NCI-H1092 treated with DMSO at 0.1 percent for 48 hours (cell line): ENCODE measurements around the gene BNIPL.

ENCODE experiments used
- DNase-seq: peaks from one replicate; lab custom pipeline; 2025; lab: John Stamatoyannopoulos, UW

Gene BNIPL

DNA sequence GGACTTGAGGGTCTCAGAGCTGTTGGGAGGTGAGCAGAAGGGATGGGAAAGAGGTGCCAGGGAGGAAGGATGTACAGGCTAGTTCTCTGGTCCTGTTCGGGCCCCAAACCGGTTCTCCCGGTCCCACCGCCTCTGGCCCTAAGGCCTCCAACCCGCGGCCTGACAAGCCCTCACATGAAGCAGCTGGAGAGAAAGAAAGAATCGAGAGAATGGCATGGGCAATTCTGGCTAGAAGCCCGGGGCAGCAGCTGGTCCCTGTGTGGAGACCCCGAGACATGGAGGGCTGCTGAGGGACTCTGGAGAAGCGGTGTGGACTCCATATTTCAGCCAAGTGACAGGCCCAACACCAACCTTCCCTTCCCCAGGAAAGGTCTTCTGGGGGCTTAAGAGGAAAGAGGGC, 22.3 kb downstream of the BNIPL start:
- DNase-seq = peak; percentile 71

- DNase-seq = peak; percentile 86
Measured at GRCh38 chr1:151059109-151060006, 23.0 kb downstream of the BNIPL start, which contains the start of gene CDC42SE1. Gene CDC42SE1, minus strand, starts transcription at chr1:151059622. Its CDS starts 3,892 bp downstream, at chr1:151055730.

- DNase-seq = peak; percentile 83
Measured at GRCh38 chr1:151060007-151060656, 23.7 kb downstream of the BNIPL start, which contains the start of gene MLLT11. Gene MLLT11, plus strand, starts transcription at chr1:151060397. Its CDS starts 6,828 bp downstream, at chr1:151067225.

DNA sequence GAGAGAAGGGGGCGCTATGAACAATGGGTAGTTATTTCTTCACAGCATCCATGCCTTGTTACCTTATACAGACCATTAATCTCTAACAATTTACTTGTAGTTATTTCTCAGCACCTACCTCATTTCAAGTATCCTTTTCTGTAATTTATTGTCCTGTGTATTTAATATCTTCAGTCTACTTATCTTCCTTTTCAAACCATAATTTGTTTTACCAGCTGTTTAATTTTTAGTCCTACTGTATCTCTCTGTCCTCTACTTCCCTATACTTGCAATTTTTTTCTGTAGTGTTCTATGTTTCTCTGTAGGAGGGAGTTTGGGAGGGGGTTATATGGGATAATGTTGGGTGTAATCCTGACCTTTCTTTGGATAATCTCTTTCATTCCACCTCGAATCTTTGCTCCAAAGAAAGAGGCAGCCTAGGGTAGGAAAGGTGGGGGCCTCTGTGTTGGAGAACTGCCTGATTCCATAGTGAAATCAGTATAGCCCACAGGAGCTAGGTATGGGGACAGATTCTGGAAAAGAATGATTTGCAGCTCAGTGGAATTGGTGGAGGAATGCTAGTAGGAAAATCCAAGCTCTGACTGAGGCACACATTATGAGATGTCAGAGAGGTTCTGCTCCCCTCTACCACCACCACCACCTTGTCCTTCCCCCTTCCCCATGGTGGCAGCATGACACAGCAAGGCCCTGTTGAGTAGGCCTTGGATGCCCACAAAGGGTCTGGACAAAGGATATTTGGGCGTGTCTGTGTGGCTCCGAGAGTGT, 24.5 kb downstream of the BNIPL start:
- DNase-seq = peak; percentile 71

DNA sequence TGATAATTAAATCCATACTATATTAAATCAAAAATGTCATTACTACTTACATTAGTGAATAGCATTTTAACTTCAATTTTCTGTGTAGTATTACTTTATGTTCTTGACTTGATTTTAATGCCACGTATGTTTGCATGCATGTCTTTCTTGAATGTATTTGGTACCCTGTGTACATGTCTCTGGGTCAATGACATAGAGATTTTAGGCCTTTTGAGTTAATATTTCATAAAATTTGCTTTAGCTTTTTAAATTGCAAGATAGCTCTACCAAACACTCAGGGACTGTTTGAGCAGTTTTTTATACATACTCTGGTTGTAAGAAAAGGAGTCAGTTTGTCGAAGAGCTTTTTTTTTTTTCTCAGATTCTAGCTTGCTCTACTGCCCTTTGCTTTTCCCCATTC, 25.3 kb downstream of the BNIPL start:
- no peak for DNase-seq

GRCh38 chr1:151062741-151063371, 26.5 kb downstream of the BNIPL start:
- DNase-seq = no peak

- no peak for DNase-seq
Measured at GRCh38 chr1:151065089-151065645, 28.8 kb downstream of the BNIPL start.

GRCh38 chr1:151067185-151067584, 30.8 kb downstream of the BNIPL start:
- no peak for DNase-seq

DNA sequence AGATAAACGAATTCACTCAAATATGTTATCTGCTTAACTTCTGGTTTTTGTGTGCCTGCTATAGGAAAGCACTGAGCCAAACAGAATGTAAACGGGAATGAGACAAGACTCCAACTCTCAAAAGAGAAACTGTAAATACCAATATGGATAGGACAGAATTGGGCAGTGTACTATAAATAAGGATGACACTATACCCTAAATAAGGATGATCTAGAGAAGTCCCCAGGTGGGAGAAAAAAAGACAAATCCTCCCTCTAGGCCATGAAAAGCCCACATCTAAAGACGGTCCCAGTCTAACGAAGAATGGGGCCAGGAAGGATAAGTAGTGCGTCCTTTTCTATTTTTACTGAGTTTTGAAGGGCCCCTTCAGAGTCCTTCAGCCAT, 32.7 kb downstream of the BNIPL start:
- DNase-seq = no peak

DNA sequence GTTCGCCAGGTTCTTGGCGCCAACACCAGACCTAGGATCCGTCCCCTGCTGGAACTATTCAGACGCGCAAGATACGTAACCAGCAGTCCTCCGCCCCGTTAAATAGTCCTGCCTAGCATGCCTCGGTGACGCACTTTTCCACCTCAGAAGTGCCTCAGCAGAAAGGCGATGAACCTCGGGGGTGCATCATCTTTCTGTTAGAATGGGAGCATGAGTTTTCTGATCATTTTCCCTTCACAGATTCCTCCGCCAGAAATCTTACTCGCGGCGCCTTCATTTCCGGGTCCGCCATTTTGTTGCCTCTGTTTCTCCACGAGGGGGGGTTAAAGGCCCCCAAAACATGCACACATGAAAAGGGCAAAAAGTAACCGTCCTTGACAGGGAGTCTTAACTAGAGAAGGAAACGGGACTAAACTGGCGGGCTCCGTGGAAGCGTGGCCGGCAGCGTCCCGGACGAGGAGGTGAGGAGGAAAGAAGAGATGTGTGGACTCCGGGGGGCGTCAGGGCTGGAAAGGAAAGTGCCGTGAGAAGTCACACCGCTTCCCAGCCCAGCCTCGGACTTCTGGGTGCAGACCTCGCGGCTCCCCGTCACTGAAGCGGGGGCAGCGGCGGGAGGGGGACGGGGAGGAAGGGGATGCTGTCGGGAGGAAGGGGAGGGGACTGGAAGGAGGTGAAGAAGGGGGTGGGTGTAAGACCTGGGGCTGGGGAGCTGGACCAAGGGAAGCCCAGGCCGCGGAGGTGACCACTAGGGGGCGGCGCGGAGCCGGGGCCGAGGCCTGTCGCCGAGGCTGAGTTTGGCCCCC, 34.3 kb downstream of the BNIPL start, which contains the start of gene GABPB2:
GABPB2 (plus strand) TSS at position 288 of the 803 bp plus-strand sequence. CDS start 17,429 bp downstream, outside the sequence.
- DNase-seq = peak; percentile 95

DNA sequence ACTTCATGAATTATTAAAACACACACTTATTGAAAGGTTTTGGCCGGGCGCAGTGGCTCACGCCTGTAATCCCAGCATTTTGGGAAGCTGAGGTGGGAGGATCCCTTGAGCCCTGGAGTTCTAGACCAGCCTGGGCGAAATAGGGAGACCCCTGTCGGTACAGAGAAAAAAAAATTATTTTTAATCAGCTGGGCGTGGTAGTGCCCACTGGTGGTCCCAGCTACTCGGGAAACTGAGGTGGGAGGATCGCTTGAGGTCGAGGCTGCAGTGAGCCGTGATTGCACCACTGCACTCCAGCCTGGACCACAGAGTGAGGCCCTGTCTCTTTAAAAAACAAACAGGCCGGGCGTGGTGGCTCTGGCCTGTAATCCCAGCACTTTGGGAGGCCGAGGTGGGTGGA, 35.8 kb downstream of the BNIPL start:
- DNase-seq = no peak

DNA sequence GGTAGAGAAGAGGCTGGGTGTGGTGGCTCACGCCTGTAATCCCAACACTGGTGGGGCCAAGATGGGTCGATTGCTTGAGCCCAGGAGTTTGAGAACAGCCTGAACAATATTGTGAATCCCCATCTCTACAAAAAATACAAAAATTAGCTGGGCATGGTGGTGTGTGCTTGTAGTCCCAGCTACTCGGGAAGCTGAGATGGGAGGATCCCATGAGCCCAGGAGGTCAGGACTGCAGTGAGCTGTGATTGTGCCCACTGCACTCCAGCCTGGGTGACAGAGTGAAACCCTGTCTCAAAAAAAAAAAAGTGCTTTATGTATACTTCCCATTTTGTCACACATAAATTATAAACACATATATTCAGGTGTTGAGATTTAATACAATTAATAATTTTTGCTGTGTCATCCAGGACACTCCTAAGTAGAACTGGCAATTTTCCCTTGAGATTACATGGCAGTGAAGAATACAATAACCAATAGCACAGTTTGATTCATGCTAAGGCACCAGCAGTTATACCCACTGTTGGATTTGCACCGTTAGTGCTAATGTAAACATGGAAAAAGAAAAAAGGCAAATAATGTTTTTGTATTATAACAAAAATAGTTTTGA, 49.7 kb downstream of the BNIPL start:
- no peak for DNase-seq
